SK-N-SH treated with all-trans-retinoic acid at 6 μM for 48 hours (cell line): ENCODE results near the gene ARHGAP28.

ENCODE experiments used
- ATAC-seq: fragments of 200-7000 bp; cut with Tn5 transposase; 3 replicates; pipeline ENCODE4 v1.9.1; 2020; ENCODE audit warnings: mild to moderate bottlenecking, moderate library complexity
- ARNTL ChIP-seq: fragments of 450-650 bp; formaldehyde crosslinking; IDR thresholded peaks from 2 replicates; pipeline ENCODE4 v1.5.0; 2020; ENCODE audit warnings: low read depth, mild to moderate bottlenecking, moderate library complexity, borderline replicate concordance
- BACH2 ChIP-seq: fragments of 250-450 bp; sonication (Bioruptor Pico); IDR thresholded peaks from 2 replicates; pipeline ENCODE4 v1.9.0; 2021; ENCODE audit warnings: mild to moderate bottlenecking, borderline replicate concordance
- CSDC2 ChIP-seq: fragments of 250-450 bp; sonication (Bioruptor Pico); IDR thresholded peaks from 2 replicates; pipeline ENCODE4 v1.5.0; 2020; ENCODE audit warnings: mild to moderate bottlenecking, moderate library complexity
- CSRNP3 ChIP-seq: fragments of 250-450 bp; sonication (Bioruptor Pico); IDR thresholded peaks from 2 replicates; pipeline ENCODE4 v1.5.1; 2021; ENCODE audit warnings: mild to moderate bottlenecking, moderate library complexity
- ESRRG ChIP-seq: fragments of 250-450 bp; sonication (Bioruptor Pico); IDR thresholded peaks from 2 replicates; pipeline ENCODE4 v1.6.1; 2021; ENCODE audit warnings: mild to moderate bottlenecking
- GLIS3 ChIP-seq: fragments of 250-450 bp; sonication (Bioruptor Pico); IDR thresholded peaks from 2 replicates; pipeline ENCODE4 v1.5.0; 2020; ENCODE audit warnings: mild to moderate bottlenecking, moderate library complexity
- ISL1 ChIP-seq: fragments of 250-450 bp; sonication (Bioruptor Pico); IDR thresholded peaks from 2 replicates; pipeline ENCODE4 v2.1.2; 2022; ENCODE audit warnings: mild to moderate bottlenecking, moderate library complexity
- OSR1 ChIP-seq: fragments of 250-450 bp; sonication (Bioruptor Pico); IDR thresholded peaks from 2 replicates; pipeline ENCODE4 v1.8.0; 2022; ENCODE audit warnings: moderate library complexity, mild to moderate bottlenecking, inconsistent platforms
- PATZ1 ChIP-seq: fragments of 250-450 bp; sonication (Bioruptor Pico); IDR thresholded peaks from 2 replicates; pipeline ENCODE4 v1.8.0; 2020; ENCODE audit warnings: mild to moderate bottlenecking, moderate library complexity, borderline replicate concordance
- PPARA ChIP-seq: fragments of 250-450 bp; sonication (Bioruptor Pico); IDR thresholded peaks from 2 replicates; pipeline ENCODE4 v1.5.0; 2020; ENCODE audit warnings: mild to moderate bottlenecking, borderline replicate concordance
- RARB ChIP-seq: fragments of 250-450 bp; sonication (Bioruptor Pico); IDR thresholded peaks from 2 replicates; pipeline ENCODE4 v1.8.0; 2021; ENCODE audit warnings: mild to moderate bottlenecking, moderate library complexity
- SNAI2 ChIP-seq: fragments of 250-450 bp; sonication (Bioruptor Pico); IDR thresholded peaks from 2 replicates; pipeline ENCODE4 v1.5.0; 2020; ENCODE audit warnings: mild to moderate bottlenecking, moderate library complexity
- TCF4 ChIP-seq: fragments of 250-450 bp; sonication (Bioruptor Pico); IDR thresholded peaks from 2 replicates; pipeline ENCODE4 v1.8.0; 2021; ENCODE audit warnings: mild to moderate bottlenecking, moderate library complexity, borderline replicate concordance
- TSHZ2 ChIP-seq: fragments of 250-450 bp; sonication (Bioruptor Pico); IDR thresholded peaks from 2 replicates; pipeline ENCODE4 v1.5.0; 2020; ENCODE audit warnings: mild to moderate bottlenecking, moderate library complexity
- ZC3H10 ChIP-seq: fragments of 250-450 bp; sonication (Bioruptor Pico); IDR thresholded peaks from 2 replicates; pipeline ENCODE4 v1.5.1; 2021; ENCODE audit warnings: mild to moderate bottlenecking, moderate library complexity
- ZFP3 ChIP-seq: fragments of 250-450 bp; sonication (Bioruptor Pico); IDR thresholded peaks from 2 replicates; pipeline ENCODE4 v1.5.0; 2020; ENCODE audit warnings: mild to moderate bottlenecking, moderate library complexity
- ZFP30 ChIP-seq: fragments of 450-650 bp; formaldehyde crosslinking; IDR thresholded peaks from 2 replicates; pipeline ENCODE4 v1.5.0; 2022; ENCODE audit warnings: mild to moderate bottlenecking, moderate library complexity
- ZNF565 ChIP-seq: fragments of 450-650 bp; formaldehyde crosslinking; conservative IDR thresholded peaks from 2 replicates; pipeline ENCODE4 v1.5.0; 2020; ENCODE audit warnings: low read depth, mild to moderate bottlenecking, moderate library complexity
- ZNF70 ChIP-seq: fragments of 450-650 bp; formaldehyde crosslinking; IDR thresholded peaks from 2 replicates; pipeline ENCODE4 v1.5.0; 2020; ENCODE audit warnings: mild to moderate bottlenecking, moderate library complexity
- TF ChIP-seq, protein P1 (sequence below): fragments of 250-450 bp; sonication (Bioruptor Pico); IDR thresholded peaks from 2 replicates; pipeline ENCODE4 v1.5.1; 2020; ENCODE audit warnings: low read depth, mild to moderate bottlenecking, moderate library complexity
- TF ChIP-seq, protein P2 (sequence below): fragments of 250-450 bp; sonication (Bioruptor Pico); IDR thresholded peaks from 2 replicates; pipeline ENCODE4 v1.8.0; 2021; ENCODE audit warnings: low read depth, mild to moderate bottlenecking, moderate library complexity, borderline replicate concordance

The ARHGAP28 gene

DNA sequence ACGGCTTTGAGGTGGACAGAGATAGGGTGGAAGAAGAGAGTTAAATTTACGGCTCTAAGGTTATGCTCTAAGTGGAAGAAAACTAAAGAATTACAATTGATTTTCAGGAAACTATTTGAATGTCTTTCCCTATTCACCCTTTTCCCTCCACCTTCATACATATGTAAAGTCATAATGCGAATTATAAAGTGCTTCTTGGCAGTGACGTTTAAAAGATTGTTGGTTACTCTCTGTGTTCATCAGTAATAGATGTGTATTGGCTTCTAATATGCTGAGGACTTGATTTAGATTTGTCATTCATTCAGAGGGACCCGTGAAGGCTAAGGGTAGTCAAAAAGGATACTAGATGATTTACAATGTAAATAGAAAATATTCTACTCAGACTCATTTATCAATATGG lies 63.9 kb downstream of the ARHGAP28 start:
- TF ChIP-seq BACH2 (CRISPR knock-in tag) (no peak), CSDC2 (CRISPR knock-in tag) (no peak), ZNF565 (CRISPR knock-in tag) (no peak), ZNF70 (no peak), SNAI2 (CRISPR knock-in tag) (no peak)
- TF ChIP-seq, protein P1, sequence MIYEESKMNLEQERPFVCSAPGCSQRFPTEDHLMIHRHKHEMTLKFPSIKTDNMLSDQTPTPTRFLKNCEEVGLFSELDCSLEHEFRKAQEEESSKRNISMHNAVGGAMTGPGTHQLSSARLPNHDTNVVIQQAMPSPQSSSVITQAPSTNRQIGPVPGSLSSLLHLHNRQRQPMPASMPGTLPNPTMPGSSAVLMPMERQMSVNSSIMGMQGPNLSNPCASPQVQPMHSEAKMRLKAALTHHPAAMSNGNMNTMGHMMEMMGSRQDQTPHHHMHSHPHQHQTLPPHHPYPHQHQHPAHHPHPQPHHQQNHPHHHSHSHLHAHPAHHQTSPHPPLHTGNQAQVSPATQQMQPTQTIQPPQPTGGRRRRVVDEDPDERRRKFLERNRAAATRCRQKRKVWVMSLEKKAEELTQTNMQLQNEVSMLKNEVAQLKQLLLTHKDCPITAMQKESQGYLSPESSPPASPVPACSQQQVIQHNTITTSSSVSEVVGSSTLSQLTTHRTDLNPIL (CRISPR knock-in tag) = no peak
- TF ChIP-seq, all 23 proteins: peak for 0
- ATAC-seq = no peak

DNA sequence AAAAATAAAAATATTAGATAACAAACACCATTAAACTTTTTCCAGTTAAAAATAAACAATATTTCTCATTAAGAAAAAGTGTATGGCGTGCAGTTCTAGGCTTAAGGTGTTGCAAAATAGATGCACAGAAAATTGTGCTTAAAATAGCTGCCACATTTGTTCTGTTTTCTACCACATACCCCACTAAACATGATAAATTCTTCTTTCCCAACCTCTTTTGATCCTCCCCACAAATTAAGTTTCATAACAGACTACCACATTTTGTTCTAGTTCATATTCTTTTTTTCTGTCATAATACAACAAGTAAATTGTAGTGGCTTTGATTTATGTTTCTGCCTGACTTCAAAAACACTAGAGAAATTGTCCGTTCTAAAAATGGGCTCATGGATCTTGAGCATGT lies 64.5 kb downstream of the ARHGAP28 start:
- TF ChIP-seq OSR1 (CRISPR knock-in tag) (no peak), TCF4 (no peak)
- ATAC-seq = no peak

DNA sequence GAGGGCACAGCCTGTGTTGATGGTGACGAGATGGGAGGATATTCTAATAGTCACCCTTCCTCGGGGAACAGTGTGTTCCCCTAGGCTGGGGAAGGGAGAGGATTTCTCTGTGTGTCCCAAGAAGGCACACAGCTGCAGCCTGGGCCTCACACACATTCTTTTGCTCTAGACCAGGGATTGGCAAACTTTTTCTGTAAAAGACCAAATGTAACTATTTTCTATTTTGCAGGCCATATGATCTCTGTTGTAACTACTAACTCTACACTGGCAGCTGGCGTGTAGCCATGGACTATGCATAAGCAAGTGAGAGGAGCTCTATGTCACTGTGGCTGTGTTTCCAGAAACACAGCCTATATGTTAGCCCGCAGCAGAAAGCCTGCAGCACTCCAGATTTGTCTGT lies 65.8 kb downstream of the ARHGAP28 start:
- TF ChIP-seq TCF4 (no peak), OSR1 (CRISPR knock-in tag) (no peak), GLIS3 (CRISPR knock-in tag) (no peak), ZFP3 (CRISPR knock-in tag) (no peak), ZNF70 (no peak), CSRNP3 (no peak), ESRRG (CRISPR knock-in tag) (no peak), PATZ1 (CRISPR knock-in tag) (no peak)
- no peak; the same call in 2 of the 3 replicates for ATAC-seq

DNA sequence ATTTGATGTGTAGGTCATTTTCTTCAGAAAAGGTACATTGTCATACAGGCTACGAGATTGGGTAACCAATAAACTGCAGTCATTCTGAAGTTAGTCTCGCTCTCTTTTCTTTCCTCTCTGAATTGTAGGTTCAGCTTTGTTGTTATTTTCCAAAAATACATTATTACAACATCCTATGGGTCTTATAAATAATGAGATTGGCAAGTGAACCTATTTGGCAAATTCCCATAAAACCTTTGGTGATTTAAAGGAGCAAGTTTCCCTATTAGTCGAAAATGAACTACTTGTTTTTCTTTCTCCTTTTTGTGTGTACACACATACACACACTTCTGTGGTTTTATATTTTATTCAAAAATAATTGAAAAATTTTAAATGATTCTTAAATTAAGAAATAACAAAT lies 67.0 kb downstream of the ARHGAP28 start:
- TF ChIP-seq PPARA (CRISPR knock-in tag) = no peak
- TF ChIP-seq ZFP3 (CRISPR knock-in tag) = no peak
- TF ChIP-seq ARNTL (CRISPR knock-in tag) = no peak
- no peak for TF ChIP-seq SNAI2 (CRISPR knock-in tag)
- no peak for TF ChIP-seq RARB (CRISPR knock-in tag)
- TF ChIP-seq ZNF70 = no peak
- no peak for TF ChIP-seq BACH2 (CRISPR knock-in tag)
- TF ChIP-seq CSDC2 (CRISPR knock-in tag) = no peak
- TF ChIP-seq ZNF565 (CRISPR knock-in tag) = no peak
- TF ChIP-seq PATZ1 (CRISPR knock-in tag) = no peak
- TF ChIP-seq, protein P2, sequence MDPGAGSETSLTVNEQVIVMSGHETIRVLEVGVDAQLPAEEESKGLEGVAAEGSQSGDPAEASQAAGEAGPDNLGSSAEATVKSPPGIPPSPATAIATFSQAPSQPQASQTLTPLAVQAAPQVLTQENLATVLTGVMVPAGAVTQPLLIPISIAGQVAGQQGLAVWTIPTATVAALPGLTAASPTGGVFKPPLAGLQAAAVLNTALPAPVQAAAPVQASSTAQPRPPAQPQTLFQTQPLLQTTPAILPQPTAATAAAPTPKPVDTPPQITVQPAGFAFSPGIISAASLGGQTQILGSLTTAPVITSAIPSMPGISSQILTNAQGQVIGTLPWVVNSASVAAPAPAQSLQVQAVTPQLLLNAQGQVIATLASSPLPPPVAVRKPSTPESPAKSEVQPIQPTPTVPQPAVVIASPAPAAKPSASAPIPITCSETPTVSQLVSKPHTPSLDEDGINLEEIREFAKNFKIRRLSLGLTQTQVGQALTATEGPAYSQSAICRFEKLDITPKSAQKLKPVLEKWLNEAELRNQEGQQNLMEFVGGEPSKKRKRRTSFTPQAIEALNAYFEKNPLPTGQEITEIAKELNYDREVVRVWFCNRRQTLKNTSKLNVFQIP (CRISPR knock-in tag) = no peak
- no peak for TF ChIP-seq ISL1 (CRISPR knock-in tag)
- TF ChIP-seq ZFP30 = no peak
- TF ChIP-seq TSHZ2 (CRISPR knock-in tag) = no peak
- no peak for TF ChIP-seq OSR1 (CRISPR knock-in tag)
- no peak for TF ChIP-seq ZC3H10
- TF ChIP-seq TCF4 = no peak
- no peak for ATAC-seq
